ENCODE data around the gene FHDC1. TPM values are rescaled to one million over a fixed set of nuclear protein-coding genes. Genes with fewer than 3 reads are reported as not detected.

FHDC1 gene
- total and polyA plus RNA-seq, 10 donors = 0.82 to 14.3 (median 7.5) TPM

DNA sequence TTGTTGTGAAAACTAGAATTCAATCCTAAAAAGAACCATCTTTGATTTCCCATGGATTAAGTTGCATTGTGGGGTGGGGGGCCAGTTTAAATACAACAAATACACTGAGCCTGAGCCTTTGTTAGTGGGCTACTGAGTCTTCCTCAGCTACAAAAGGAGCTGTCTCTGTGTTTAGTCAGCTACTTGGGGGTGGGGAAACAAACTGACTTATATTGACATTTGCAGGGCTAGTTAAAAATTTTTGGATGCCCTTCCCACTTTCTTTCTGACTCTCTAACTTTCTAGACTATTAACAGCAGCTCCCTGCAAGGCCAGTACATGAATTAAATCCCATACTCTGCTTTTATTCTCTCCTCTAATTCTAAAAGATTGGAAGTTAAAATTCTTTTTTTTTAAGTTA is 32.5 kb upstream of the FHDC1 start:
- intact Hi-C loops (cut with DNase I; ENCODE audit: low total_unique reads) = no loop called here
- TF ChIP-seq POLR2A (IDR thresholded peaks at IDR 0.05) = no peak
- TF ChIP-seq, protein P1, sequence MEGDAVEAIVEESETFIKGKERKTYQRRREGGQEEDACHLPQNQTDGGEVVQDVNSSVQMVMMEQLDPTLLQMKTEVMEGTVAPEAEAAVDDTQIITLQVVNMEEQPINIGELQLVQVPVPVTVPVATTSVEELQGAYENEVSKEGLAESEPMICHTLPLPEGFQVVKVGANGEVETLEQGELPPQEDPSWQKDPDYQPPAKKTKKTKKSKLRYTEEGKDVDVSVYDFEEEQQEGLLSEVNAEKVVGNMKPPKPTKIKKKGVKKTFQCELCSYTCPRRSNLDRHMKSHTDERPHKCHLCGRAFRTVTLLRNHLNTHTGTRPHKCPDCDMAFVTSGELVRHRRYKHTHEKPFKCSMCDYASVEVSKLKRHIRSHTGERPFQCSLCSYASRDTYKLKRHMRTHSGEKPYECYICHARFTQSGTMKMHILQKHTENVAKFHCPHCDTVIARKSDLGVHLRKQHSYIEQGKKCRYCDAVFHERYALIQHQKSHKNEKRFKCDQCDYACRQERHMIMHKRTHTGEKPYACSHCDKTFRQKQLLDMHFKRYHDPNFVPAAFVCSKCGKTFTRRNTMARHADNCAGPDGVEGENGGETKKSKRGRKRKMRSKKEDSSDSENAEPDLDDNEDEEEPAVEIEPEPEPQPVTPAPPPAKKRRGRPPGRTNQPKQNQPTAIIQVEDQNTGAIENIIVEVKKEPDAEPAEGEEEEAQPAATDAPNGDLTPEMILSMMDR (IDR thresholded peaks at IDR 0.05 in 8 of 11, conservative IDR thresholded peaks at IDR 0.05 in 3 of 11) = no peak
- TF ChIP-seq POLR2AphosphoS5 (IDR thresholded peaks at IDR 0.05) = no peak

DNA sequence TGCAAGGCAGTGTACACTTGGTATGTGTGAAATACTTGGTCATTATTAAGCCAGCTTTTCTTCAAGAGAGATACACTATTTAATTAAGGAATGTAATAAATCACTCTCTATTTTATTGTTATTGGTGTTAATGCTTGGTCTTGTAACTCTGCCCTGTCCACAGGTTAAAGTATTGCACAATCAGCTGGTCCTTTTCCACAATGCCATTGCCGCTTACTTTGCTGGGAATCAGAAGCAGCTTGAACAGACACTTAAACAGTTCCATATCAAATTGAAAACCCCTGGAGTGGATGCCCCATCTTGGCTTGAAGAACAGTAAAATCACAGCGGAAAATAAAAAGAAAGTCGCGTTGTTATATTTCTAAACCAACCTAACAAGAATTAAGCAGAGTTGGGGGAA is 26.2 kb upstream of the FHDC1 start:
- Histone ChIP-seq H3K9me3 (no peaks in the 10 kb centered on the region), H3K27ac (no peak overlapping the region), H3K36me3 (peaks cover 0 to 43% (median 4%) of the 10 kb centered on the region in 6 donors), H3K4me3 (no peak overlapping the region), H3K27me3 (replicated peaks in 1 of 7) (no peaks in the 10 kb centered on the region), H3K4me1 (no peaks in the 10 kb centered on the region)
- TF ChIP-seq, protein P1 (IDR thresholded peaks at IDR 0.05 in 8 of 11, conservative IDR thresholded peaks at IDR 0.05 in 3 of 11) = no peak
- TF ChIP-seq POLR2AphosphoS5 (IDR thresholded peaks at IDR 0.05) (no peak), POLR2A (IDR thresholded peaks at IDR 0.05) (no peak)
- WGBS, 5 donors = 83 to 97% (median 94%) methylated on average over 4 of the region's 4 CpGs
- intact Hi-C loops (cut with DNase I; ENCODE audit: low total_unique reads) = no loop called here
- no peak for DNase-seq

More for the DNA sequence above, 32.5 kb upstream of the FHDC1 start:
- Histone ChIP-seq H3K36me3 (peaks cover 0 to 49% (median 0%) of the 10 kb centered on the region in 6 donors), H3K4me3 (no peak overlapping the region), H3K4me1 (no peaks in the 10 kb centered on the region), H3K9me3 (peaks cover 0 to 4% (median 0%) of the 10 kb centered on the region in 8 donors), H3K27me3 (replicated peaks in 1 of 7) (no peaks in the 10 kb centered on the region), H3K27ac (no peak overlapping the region)
- DNase-seq = no peak

DNA sequence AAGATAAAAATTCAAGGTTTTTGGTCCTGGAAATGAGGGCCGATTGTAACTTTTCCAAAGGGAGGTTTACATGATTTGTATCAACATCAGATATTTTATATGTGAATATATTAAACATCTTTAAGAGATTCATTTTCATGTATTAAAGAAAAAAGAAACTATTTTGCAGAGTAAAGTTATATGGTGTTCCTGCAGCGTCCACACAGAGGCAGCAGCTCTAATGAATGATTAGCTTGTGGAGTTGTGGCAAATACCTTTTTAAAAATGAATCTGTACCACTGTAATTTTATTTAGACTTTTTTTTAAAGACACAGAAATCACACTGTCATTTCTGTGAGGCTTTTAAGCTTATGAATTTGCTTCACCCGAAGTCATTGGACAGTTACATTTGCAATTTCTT is 25.6 kb upstream of the FHDC1 start:
- H3K4me3 ChIP-seq = no peak overlapping the region
- H3K27me3 ChIP-seq (replicated peaks in 1 of 7) = no peaks in the 10 kb centered on the region
- TF ChIP-seq POLR2AphosphoS5 (IDR thresholded peaks at IDR 0.05) (no peak), POLR2A (IDR thresholded peaks at IDR 0.05) (no peak)
- TF ChIP-seq, protein P1 (IDR thresholded peaks at IDR 0.05 in 8 of 11, conservative IDR thresholded peaks at IDR 0.05 in 3 of 11) = no peak
- 64 to 96% (median 82%) methylated on average over 3 of the region's 3 CpGs for WGBS, 5 donors
- H3K4me1 ChIP-seq = no peaks in the 10 kb centered on the region
- intact Hi-C loops (cut with DNase I; ENCODE audit: low total_unique reads) = no loop called here
- H3K9me3 ChIP-seq = no peaks in the 10 kb centered on the region
- no peak overlapping the region for H3K27ac ChIP-seq
- DNase-seq = no peak
- H3K36me3 ChIP-seq = peaks cover 0 to 43% (median 4%) of the 10 kb centered on the region in 6 donors

DNA sequence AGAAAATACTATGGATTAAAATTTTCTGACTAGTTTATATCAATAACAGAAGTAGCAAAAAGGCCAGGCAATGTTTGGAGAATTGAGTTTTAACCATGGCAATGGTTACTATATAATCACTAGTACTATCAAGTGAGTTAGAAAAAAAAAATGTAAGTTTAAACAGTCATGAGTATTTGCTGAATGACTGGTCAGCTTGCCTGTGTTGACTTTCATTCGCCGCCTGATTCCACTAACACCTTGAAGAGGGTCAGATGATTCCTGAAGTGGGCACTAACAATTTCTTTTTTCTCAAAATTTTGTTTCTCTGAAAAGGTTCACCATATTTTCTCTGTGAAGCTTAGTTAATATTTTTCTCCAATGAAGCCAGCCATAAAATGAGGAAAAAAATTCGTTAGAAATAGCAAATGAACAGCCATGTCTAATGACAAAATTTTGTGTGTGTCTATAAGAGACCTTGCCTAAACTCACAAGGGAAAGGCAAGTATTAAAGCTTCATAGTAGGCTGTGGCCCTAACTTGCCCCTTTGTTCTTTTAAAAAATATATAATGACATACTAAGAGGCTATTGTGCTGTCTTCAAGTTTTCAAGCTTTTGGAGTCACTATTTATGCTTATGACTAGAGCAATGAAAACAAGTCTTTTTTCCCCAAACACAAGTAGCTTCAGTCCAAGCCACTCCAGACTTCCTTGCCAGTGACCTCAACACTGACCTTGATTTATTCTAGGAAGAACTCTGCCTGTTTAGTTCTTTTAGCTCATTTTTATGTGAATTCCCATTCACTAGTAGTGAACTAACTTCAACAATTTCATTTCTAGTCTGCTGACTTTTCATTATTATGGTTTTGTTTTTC is 18.4 kb upstream of the FHDC1 start:
- H3K4me1 ChIP-seq = no peaks in the 10 kb centered on the region
- WGBS, 5 donors = 87 to 95% (median 90%) methylated on average over 3 of the region's 3 CpGs
- TF ChIP-seq POLR2A (IDR thresholded peaks at IDR 0.05) (no peak), POLR2AphosphoS5 (IDR thresholded peaks at IDR 0.05) (no peak)
- TF ChIP-seq, protein P1 (IDR thresholded peaks at IDR 0.05 in 8 of 11, conservative IDR thresholded peaks at IDR 0.05 in 3 of 11) = no peak
- DNase-seq = no peak
- H3K4me3 ChIP-seq = no peak overlapping the region
- H3K9me3 ChIP-seq = peaks cover 0 to 30% (median 23%) of the 10 kb centered on the region in 8 donors
- intact Hi-C loops (cut with DNase I; ENCODE audit: low total_unique reads) = no loop called here
- H3K27me3 ChIP-seq (replicated peaks in 1 of 7) = no peaks in the 10 kb centered on the region
- H3K27ac ChIP-seq = no peak overlapping the region
- H3K36me3 ChIP-seq = no peaks in the 10 kb centered on the region
